Activated CD8-positive, alpha-beta memory T cell treated with anti-CD3 and anti-CD28 coated beads, Interleukin-2, amount 10 ng/mL, durations not matched to agents 7 days and 5 days (primary cell): ENCODE data around the gene MAN1C1. TPM values are rescaled to one million over a fixed set of nuclear protein-coding genes. Genes with fewer than 3 reads are reported as not detected.

ENCODE experiments used
- ATAC-seq: fragments of 150-1000 bp; cut with Tn5 transposase; one replicate; pipeline ENCODE4 v1.10.0; 2021; ENCODE audit warnings: moderate library complexity
- CTCF ChIA-PET: fragments of 350-600 bp; sonication (Branson Sonifier 250); formaldehyde crosslinking; loops from one replicate; lab custom pipeline; 2021; ENCODE audit warnings: antibody characterized with exemption; lab: Charles Lee
- DNase-seq: peaks from one replicate; pipeline ENCODE4 v3.0.0-alpha.2; 2020
- H3K27ac Mint-ChIP-seq: one replicate; pipeline ENCODE4 v1.8.0; 2021; ENCODE audit warnings: mild to moderate bottlenecking, mixed read lengths
- H3K27me3 Mint-ChIP-seq: one replicate; pipeline ENCODE4 v1.8.0; 2021; ENCODE audit warnings: mixed read lengths
- H3K36me3 Mint-ChIP-seq: one replicate; pipeline ENCODE4 v1.8.0; 2021; ENCODE audit warnings: mild to moderate bottlenecking, mixed read lengths
- H3K4me1 Mint-ChIP-seq: one replicate; pipeline ENCODE4 v1.8.0; 2021; ENCODE audit warnings: mixed read lengths
- H3K4me3 Mint-ChIP-seq: one replicate; pipeline ENCODE4 v1.8.0; 2021; ENCODE audit warnings: mild to moderate bottlenecking, moderate library complexity, mixed read lengths
- H3K9me3 Mint-ChIP-seq: one replicate; pipeline ENCODE4 v1.8.0; 2022; ENCODE audit warnings: low read depth, mixed read lengths
- total RNA-seq, 2 experiments: library from RNA; stranded (reverse); gene quantifications; one replicate each; pipeline ENCODE4 v1.2.3, GENCODE V29; 2021

Gene MAN1C1
- 10 to 100 TPM; 15.5 to 20.0 TPM for total RNA-seq

- peak within 1 kb of the TSS; percentile 34 for H3K27ac Mint-ChIP-seq
- H3K27me3 Mint-ChIP-seq, result peaks cover 65% of the 10 kb centered on the region
- ATAC-seq (peak; percentile 79), DNase-seq (peak; percentile 81)
- peak within 1 kb of the TSS; percentile 76 for H3K4me3 Mint-ChIP-seq
- H3K4me1 Mint-ChIP-seq, result peaks cover 52% of the 10 kb centered on the region
- peaks cover 5% of the 10 kb centered on the region for H3K36me3 Mint-ChIP-seq
- H3K9me3 Mint-ChIP-seq, result no peaks in the 10 kb centered on the region
- CTCF ChIA-PET, result interaction anchor here (1.2 to 4.9 kb wide), 4 partner anchors 8 to 182 kb away, joined by 3 to 31 read pairs (median 5); no protein-coding TSS in a partner anchor
Observed at GRCh38 chr1:25616095-25616986, at the start of gene MAN1C1. Gene MAN1C1, plus strand, starts transcription at chr1:25616791. Its CDS starts 1,007 bp downstream, at chr1:25617798.

DNA sequence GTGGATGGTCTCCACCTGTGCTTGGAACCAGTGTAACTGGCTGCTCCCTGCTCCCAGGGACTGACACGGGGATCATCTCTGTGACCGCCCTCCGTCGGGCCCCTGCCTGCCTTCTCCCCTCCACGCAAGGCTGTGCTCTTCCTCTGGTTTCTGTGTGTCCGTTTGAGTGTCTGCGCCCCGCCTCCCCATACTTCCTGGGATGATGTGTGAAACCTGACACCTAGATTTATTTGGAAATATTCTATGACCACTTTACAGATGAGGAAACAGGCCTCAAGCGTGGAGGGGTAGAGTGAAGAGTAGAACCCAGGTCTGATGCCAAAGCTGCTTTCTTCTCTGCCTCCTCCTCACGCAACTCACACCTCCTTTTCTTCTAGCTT lies 48.9 kb upstream of the MAN1C1 start:
- Mint-ChIP-seq H3K4me3 (no peak overlapping the region), H3K4me1 (peaks cover 40% of the 10 kb centered on the region), H3K27ac (no peak overlapping the region), H3K9me3 (no peaks in the 10 kb centered on the region), H3K36me3 (no peaks in the 10 kb centered on the region), H3K27me3 (no peaks in the 10 kb centered on the region)
- CTCF ChIA-PET, result interaction anchor here (1.0 kb wide), 2 partner anchors 20 to 24 kb away, joined by 3 read pairs; partner anchors contain the start of gene LDLRAP1
- DNase-seq, result no peak
- no peak for ATAC-seq

DNA sequence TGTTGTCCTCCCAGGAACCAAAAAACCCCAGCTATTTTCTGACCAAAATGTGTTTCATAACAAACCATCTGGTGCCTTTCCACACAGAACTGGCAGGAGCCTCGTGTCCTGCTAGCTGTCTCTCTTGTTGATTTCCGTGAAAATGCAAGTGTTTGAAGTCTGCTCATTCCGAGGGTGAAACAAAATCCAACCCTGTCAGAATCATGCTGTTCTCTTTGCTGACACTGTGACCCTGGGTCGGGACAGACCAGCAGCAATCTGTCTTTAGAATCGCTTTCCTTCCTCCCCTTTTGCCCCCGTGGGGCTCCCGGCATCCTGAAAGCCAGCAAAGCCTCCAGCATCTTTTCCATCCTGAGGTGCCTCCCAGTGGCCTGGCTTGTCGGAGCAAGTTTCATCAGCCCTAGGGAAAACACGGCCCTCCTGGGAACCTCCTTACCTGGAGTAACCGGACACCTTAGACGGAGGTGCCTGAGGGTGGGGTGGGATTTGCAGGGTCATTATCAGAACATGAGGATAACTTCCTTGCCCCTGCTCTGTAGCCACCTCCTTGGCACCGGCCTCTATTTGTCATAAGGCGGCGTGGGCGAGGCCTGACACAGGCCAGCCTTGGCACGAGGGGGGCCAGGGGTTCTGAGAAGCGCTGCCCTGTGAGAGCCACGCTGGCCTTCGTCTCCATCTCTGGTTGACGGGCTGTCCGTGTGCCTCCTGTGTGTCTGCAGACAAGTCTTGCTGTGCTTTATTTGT lies 48.3 kb upstream of the MAN1C1 start:
- DNase-seq, result no peak
- H3K9me3 Mint-ChIP-seq, result no peaks in the 10 kb centered on the region
- peaks cover 35% of the 10 kb centered on the region for H3K4me1 Mint-ChIP-seq
- no peak for ATAC-seq
- H3K4me3 Mint-ChIP-seq, result no peak overlapping the region
- H3K36me3 Mint-ChIP-seq, result no peaks in the 10 kb centered on the region
- CTCF ChIA-PET, result interaction anchor here (1.0 kb wide), 1 partner anchor 20 kb away, joined by 3 read pairs; no protein-coding TSS in a partner anchor
- H3K27ac Mint-ChIP-seq, result no peak overlapping the region
- H3K27me3 Mint-ChIP-seq, result no peaks in the 10 kb centered on the region

DNA sequence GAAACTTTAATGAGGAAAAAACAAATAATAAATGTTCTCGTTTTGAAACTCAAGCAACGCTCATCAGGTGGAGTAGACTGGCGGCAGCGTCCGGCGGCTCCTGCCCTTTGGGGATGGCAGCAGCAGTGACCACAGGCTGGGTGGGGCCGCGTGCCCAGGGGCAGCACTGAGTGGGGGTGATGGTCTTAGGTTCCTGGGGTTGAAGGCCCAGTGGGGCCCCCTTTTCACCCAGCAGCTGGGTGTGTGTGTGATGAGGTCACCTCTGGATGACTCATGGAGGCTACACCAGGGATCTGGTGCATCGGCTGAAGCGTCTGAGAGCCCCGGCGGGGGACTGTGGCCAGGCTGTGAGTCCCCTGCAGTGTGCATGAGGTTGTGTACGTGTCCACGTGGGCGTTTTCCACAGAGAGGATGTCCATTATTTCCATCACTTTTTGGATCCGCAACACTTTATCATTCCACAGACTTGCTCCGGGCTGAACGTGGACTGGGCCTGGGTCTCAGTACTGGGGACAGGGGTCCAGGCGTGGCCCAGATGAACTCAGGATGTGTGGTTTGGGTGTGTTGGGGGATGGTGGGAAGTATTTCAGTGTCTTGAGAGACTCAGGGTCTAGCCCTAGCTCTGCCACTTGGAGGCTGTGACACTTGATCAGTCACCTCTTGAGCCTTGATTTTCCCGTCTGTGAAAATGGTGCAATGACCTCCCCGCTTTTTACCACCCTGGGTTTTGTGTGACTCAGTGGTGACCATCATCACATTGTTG lies 47.6 kb upstream of the MAN1C1 start:
- H3K9me3 Mint-ChIP-seq, result no peaks in the 10 kb centered on the region
- no peak overlapping the region for H3K27ac Mint-ChIP-seq
- DNase-seq (no peak), ATAC-seq (no peak)
- CTCF ChIA-PET, result no interaction called here
- H3K27me3 Mint-ChIP-seq, result no peaks in the 10 kb centered on the region
- no peaks in the 10 kb centered on the region for H3K36me3 Mint-ChIP-seq
- peaks cover 31% of the 10 kb centered on the region for H3K4me1 Mint-ChIP-seq
- H3K4me3 Mint-ChIP-seq, result no peak overlapping the region

DNA sequence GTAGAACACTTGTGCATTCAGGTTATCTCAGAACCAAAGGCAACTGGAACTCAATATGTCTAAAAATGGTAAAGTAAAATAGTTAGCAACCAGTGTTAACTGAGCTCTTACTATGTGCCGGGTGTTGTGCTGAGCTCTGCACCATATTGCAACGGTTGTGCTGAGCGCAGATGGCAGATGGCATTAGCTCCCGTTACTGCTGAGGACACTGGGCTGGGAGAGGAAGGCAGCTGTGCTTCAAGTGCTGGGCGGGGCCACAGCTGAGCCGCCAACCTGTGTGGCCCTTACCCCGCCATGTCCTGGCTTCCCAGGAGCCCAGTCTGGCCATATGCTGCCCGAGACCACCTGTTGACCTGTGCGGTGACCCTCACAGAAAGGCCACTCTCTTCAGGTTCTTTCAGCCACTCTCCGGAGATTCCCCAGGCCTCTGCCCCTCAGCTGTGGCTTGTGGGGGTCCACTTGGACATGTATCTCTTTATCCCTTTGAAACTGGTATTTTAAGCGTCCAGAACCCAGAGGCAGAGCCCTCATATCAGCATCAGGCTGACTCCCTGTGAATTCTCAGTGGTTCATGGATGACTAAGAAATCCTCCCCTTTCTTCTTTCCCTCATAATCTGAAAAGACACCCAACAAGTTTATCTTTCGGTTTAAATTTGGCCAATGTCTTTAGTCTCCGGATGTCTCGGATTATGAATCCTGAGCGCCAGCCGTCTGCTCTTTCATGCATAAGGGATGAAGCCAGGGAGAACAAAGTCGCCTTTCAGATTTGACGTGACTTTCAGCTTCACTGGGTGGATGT lies 46.8 kb upstream of the MAN1C1 start:
- DNase-seq, result no peak
- H3K9me3 Mint-ChIP-seq, result no peaks in the 10 kb centered on the region
- H3K27me3 Mint-ChIP-seq, result no peaks in the 10 kb centered on the region
- no peaks in the 10 kb centered on the region for H3K36me3 Mint-ChIP-seq
- H3K27ac Mint-ChIP-seq, result no peak overlapping the region
- no peak overlapping the region for H3K4me3 Mint-ChIP-seq
- ATAC-seq, result no peak
- CTCF ChIA-PET, result no interaction called here
- peaks cover 24% of the 10 kb centered on the region for H3K4me1 Mint-ChIP-seq

DNA sequence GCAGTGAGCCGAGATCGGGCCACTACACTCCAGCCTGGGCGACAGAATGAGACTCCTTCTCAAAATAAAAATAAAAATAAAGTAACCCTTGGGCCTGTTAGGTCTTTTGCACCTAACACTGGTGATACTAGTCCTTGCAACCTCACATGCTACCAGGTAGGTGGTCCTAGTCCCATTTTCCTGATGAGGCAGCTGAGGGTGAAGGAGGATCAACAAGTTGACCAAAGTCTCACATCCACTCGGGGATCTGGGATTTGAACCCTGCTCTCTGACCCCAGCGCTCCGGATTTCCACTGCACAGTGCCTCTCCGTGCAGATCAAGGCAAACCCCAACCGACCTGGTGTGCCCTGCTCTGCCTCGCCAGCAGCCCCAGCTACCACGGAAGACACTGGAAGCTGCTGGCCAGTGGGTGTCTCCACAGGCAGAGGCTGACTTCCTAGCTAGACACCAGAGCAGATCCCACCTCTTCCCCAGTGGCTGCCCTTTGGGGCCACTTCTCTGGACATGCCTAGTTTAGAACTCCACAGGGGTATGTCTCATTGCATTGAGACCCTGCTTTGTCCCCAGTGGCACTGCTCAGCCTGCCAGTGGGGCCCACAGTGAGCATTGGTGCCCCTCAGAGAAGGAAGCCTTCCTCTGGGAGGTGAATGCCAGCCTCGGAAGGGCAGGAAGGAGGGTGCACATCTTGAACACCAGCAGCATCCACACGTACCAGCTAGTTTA lies 45.6 kb upstream of the MAN1C1 start:
- no peaks in the 10 kb centered on the region for H3K27me3 Mint-ChIP-seq
- H3K4me1 Mint-ChIP-seq, result peaks cover 14% of the 10 kb centered on the region
- no peak for ATAC-seq
- CTCF ChIA-PET, result no interaction called here
- H3K27ac Mint-ChIP-seq, result no peak overlapping the region
- no peaks in the 10 kb centered on the region for H3K36me3 Mint-ChIP-seq
- no peaks in the 10 kb centered on the region for H3K9me3 Mint-ChIP-seq
- H3K4me3 Mint-ChIP-seq, result no peak overlapping the region
- no peak for DNase-seq

GRCh38 chr1:25571522-25571970 lies 45.0 kb upstream of the MAN1C1 start:
- no peaks in the 10 kb centered on the region for H3K36me3 Mint-ChIP-seq
- no peaks in the 10 kb centered on the region for H3K9me3 Mint-ChIP-seq
- H3K27ac Mint-ChIP-seq, result no peak overlapping the region
- no peak overlapping the region for H3K4me3 Mint-ChIP-seq
- ATAC-seq (no peak), DNase-seq (no peak)
- H3K27me3 Mint-ChIP-seq, result no peaks in the 10 kb centered on the region
- CTCF ChIA-PET, result interaction anchor here (1.1 to 1.4 kb wide), 4 partner anchors 17 to 239 kb away, joined by 3 to 5 read pairs (median 4); no protein-coding TSS in a partner anchor
- H3K4me1 Mint-ChIP-seq, result peaks cover 11% of the 10 kb centered on the region

GRCh38 chr1:25572107-25572506 lies 44.5 kb upstream of the MAN1C1 start:
- DNase-seq (no peak), ATAC-seq (no peak)
- peaks cover 11% of the 10 kb centered on the region for H3K4me1 Mint-ChIP-seq
- H3K9me3 Mint-ChIP-seq, result no peaks in the 10 kb centered on the region
- H3K27me3 Mint-ChIP-seq, result no peaks in the 10 kb centered on the region
- no peak overlapping the region for H3K27ac Mint-ChIP-seq
- CTCF ChIA-PET, result interaction anchor here (0.8 to 1.4 kb wide), 12 partner anchors 10 to 238 kb away, joined by 3 to 6 read pairs (median 4); no protein-coding TSS in a partner anchor
- no peak overlapping the region for H3K4me3 Mint-ChIP-seq
- H3K36me3 Mint-ChIP-seq, result no peaks in the 10 kb centered on the region

DNA sequence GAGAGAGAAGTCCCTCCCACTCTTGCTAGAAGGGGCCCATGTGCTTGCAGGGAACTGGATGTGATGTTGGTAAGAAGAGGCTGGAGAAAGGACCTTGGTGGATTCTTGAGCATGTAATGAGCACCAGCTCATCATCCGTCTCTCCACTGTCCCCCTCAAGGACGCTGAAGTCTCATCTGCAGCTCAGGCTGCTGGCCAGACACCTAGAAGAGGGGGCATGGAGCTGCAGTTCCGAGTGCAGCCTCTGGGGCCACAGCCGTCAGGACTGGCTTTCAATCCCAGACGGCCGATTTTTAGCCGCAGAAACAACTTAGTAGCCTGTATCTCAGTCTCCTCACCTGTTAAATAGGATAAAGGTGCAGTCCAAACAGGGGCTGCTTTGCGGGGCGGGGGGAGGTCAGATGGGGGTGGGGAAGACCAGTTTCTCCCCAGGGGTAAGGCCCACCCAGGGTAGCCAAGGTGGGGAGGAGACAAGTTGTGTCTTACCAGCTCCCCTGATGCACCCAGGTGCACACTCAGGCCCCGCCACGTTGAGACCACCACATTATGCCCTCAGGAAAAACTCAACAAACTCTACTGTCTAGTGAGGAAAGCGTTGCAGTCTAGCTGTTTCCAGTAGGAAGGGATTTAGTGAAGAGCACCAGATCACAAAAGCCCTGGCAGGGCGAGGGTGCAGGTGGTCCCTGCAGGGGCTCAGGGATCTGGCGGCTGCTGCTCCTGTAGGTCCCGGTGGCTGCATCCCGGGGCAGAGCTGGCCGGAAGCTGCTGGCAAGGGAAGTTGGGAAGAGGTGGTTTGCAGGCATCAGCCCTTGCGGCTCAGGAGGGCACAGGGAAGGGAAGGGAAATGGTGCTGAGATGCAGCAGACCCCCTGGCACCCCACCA lies 43.6 kb upstream of the MAN1C1 start:
- Mint-ChIP-seq H3K4me1 (peaks cover 8% of the 10 kb centered on the region), H3K27ac (no peak overlapping the region), H3K36me3 (no peaks in the 10 kb centered on the region), H3K4me3 (no peak overlapping the region), H3K9me3 (no peaks in the 10 kb centered on the region), H3K27me3 (no peaks in the 10 kb centered on the region)
- CTCF ChIA-PET, result interaction anchor here (0.8 to 1.4 kb wide), 13 partner anchors 11 to 238 kb away, joined by 3 to 6 read pairs (median 4); no protein-coding TSS in a partner anchor
- DNase-seq (no peak), ATAC-seq (peak; percentile 71)

DNA sequence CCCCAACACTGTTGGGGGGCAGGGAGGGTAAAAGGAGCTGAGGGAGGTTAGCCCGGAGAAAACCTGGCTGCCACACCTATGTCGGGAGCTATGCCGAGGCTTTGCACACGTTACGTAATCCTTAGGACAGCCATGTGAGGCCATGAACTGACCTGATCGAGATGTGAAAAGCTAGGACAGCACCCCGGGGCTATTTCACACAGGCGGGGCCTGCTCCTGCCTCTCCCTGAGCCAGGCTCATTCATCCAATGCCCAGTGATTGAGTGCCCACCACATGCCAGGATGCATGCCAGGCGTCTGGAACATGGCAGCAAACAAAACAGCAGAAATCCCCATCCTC lies 43.0 kb upstream of the MAN1C1 start:
- peaks cover 8% of the 10 kb centered on the region for H3K4me1 Mint-ChIP-seq
- H3K27ac Mint-ChIP-seq, result no peak overlapping the region
- no peak for ATAC-seq

GRCh38 chr1:25573961-25574360 lies 42.6 kb upstream of the MAN1C1 start:
- H3K9me3 Mint-ChIP-seq, result no peaks in the 10 kb centered on the region
- ATAC-seq (no peak), DNase-seq (no peak)
- H3K27ac Mint-ChIP-seq, result no peak overlapping the region
- CTCF ChIA-PET, result interaction anchor here (0.7 to 1.0 kb wide), 2 partner anchors 13 to 35 kb away, joined by 3 read pairs; no protein-coding TSS in a partner anchor
- no peak overlapping the region for H3K4me3 Mint-ChIP-seq
- H3K27me3 Mint-ChIP-seq, result peaks cover 4% of the 10 kb centered on the region
- H3K36me3 Mint-ChIP-seq, result no peaks in the 10 kb centered on the region
- peaks cover 5% of the 10 kb centered on the region for H3K4me1 Mint-ChIP-seq

More for the DNA sequence above, 43.0 kb upstream of the MAN1C1 start:
- Mint-ChIP-seq H3K27me3 (no peaks in the 10 kb centered on the region), H3K9me3 (no peaks in the 10 kb centered on the region), H3K4me3 (no peak overlapping the region), H3K36me3 (no peaks in the 10 kb centered on the region)
- DNase-seq, result no peak
- CTCF ChIA-PET, result interaction anchor here (0.7 to 1.4 kb wide), 5 partner anchors 13 to 224 kb away, joined by 3 to 6 read pairs (median 4); no protein-coding TSS in a partner anchor
